Superior temporal gyrus (tissue), 1 donor: ENCODE results near the gene PGA3.
"Not testable (repeated sequence)": the region's sequence is repeated elsewhere in the genome, so short reads cannot be mapped to it uniquely, and the experiment has no call there.

Source experiments
- DNase-seq: peaks from one replicate; pipeline ENCODE4 v3.0.0-alpha.2; 2016; ENCODE audit errors: extremely low spot score

Gene PGA3

GRCh38 chr11:61171907-61172306, 31.4 kb upstream of the PGA3 start:
- no peak for DNase-seq

GRCh38 chr11:61172356-61172755, 31.0 kb upstream of the PGA3 start:
- DNase-seq: no peak

GRCh38 chr11:61172888-61173287, 30.4 kb upstream of the PGA3 start:
- no peak for DNase-seq

GRCh38 chr11:61173456-61173855, 29.9 kb upstream of the PGA3 start:
- DNase-seq: no peak

- DNase-seq: no peak
Measured at GRCh38 chr11:61174273-61174672, 29.0 kb upstream of the PGA3 start.

GRCh38 chr11:61174949-61175348, 28.4 kb upstream of the PGA3 start:
- no peak for DNase-seq

GRCh38 chr11:61176446-61176845, 26.9 kb upstream of the PGA3 start:
- DNase-seq: no peak

- not testable (repeated sequence) for DNase-seq
Measured at GRCh38 chr11:61180205-61180604, 23.1 kb upstream of the PGA3 start.

GRCh38 chr11:61181489-61181888, 21.8 kb upstream of the PGA3 start:
- no peak for DNase-seq

- no peak for DNase-seq
Measured at GRCh38 chr11:61183645-61184044, 19.7 kb upstream of the PGA3 start.

- no peak for DNase-seq
Measured at GRCh38 chr11:61186504-61186903, 16.8 kb upstream of the PGA3 start.

- DNase-seq: peak; percentile 92
Measured at GRCh38 chr11:61187505-61188130, 15.7 kb upstream of the PGA3 start.

- no peak for DNase-seq
Measured at GRCh38 chr11:61189933-61190332, 13.4 kb upstream of the PGA3 start.

- DNase-seq: no peak
Measured at GRCh38 chr11:61193596-61193995, 9.7 kb upstream of the PGA3 start.

- DNase-seq: no peak
Measured at GRCh38 chr11:61194169-61194671, 9.1 kb upstream of the PGA3 start.

- no peak for DNase-seq
Measured at GRCh38 chr11:61194981-61195695, 8.2 kb upstream of the PGA3 start.

- DNase-seq: no peak
Measured at GRCh38 chr11:61195719-61196118, 7.6 kb upstream of the PGA3 start.

- no peak for DNase-seq
Measured at GRCh38 chr11:61198361-61198760, 5.0 kb upstream of the PGA3 start.

GRCh38 chr11:61198948-61199523, 4.3 kb upstream of the PGA3 start:
- DNase-seq: no peak

GRCh38 chr11:61201476-61201875, 1.8 kb upstream of the PGA3 start:
- DNase-seq: no peak

- DNase-seq: not testable (repeated sequence)
Measured at GRCh38 chr11:61203873-61204272, 558 bp downstream of the PGA3 start.

GRCh38 chr11:61204502-61205059, 1.3 kb downstream of the PGA3 start:
- DNase-seq: not testable (repeated sequence)
